CD1c-positive myeloid dendritic cell (primary cell): ENCODE measurements around the gene CCSAP.

Experiments used
- DNase-seq: peaks from one replicate; pipeline ENCODE4 v3.0.0-alpha.2; 2016; ENCODE audit errors: extremely low spot score

The CCSAP gene

GRCh38 chr1:229287267-229287666, 55.6 kb downstream of the CCSAP start:
- DNase-seq: no peak

GRCh38 chr1:229286099-229286766, 56.6 kb downstream of the CCSAP start:
- DNase-seq: peak; percentile 34

GRCh38 chr1:229285440-229285839, 57.4 kb downstream of the CCSAP start:
- DNase-seq: no peak

- no peak for DNase-seq
These were observed 58.0 kb downstream of the CCSAP start for GRCh38 chr1:229284887-229285286.

GRCh38 chr1:229283183-229283611, 59.6 kb downstream of the CCSAP start:
- DNase-seq: no peak

GRCh38 chr1:229282295-229282823, 60.5 kb downstream of the CCSAP start:
- DNase-seq: no peak

GRCh38 chr1:229281339-229281926, 61.4 kb downstream of the CCSAP start:
- no peak for DNase-seq

GRCh38 chr1:229280921-229281320, 61.9 kb downstream of the CCSAP start:
- no peak for DNase-seq

GRCh38 chr1:229280037-229280828, 62.6 kb downstream of the CCSAP start:
- no peak for DNase-seq

- no peak for DNase-seq
These were observed 63.6 kb downstream of the CCSAP start for GRCh38 chr1:229279242-229279641.

- DNase-seq: no peak
These were observed 64.6 kb downstream of the CCSAP start for GRCh38 chr1:229278120-229278741.

GRCh38 chr1:229275005-229275404, 67.8 kb downstream of the CCSAP start:
- DNase-seq: no peak

- DNase-seq: no peak
These were observed 69.2 kb downstream of the CCSAP start for GRCh38 chr1:229273507-229274232.

- peak; percentile 38 for DNase-seq
These were observed 70.4 kb downstream of the CCSAP start for GRCh38 chr1:229272164-229273158.

- peak; percentile 38 for DNase-seq
These were observed 71.2 kb downstream of the CCSAP start for GRCh38 chr1:229271448-229272159.
